ENCODE results near the gene MPZ.

GRCh38 chr1:161304927-161305866 lies 4.6 kb downstream of the MPZ start:
- TF ChIP-seq CTCF (IDR thresholded peaks at IDR 0.05): no peak
- no peak for TF ChIP-seq POLR2A (IDR thresholded peaks at IDR 0.05)
